HUES64 (cell line): ENCODE measurements around the gene MYL2. TPM values are rescaled to one million over a fixed set of nuclear protein-coding genes. Genes with fewer than 3 reads are reported as not detected.
"Not testable (repeated sequence)": the region's sequence is repeated elsewhere in the genome, so short reads cannot be mapped to it uniquely, and the experiment has no call there.

Source experiments
- H3K27ac ChIP-seq: 2 replicates; pipeline ENCODE4 v1.7.0; 2013; ENCODE audit warnings: low read depth, low read length, inconsistent platforms
- H3K27me3 ChIP-seq: 2 replicates; pipeline ENCODE4 v1.6.1; 2013; ENCODE audit warnings: mild to moderate bottlenecking, low read length; ENCODE audit not compliant: insufficient read depth
- H3K36me3 ChIP-seq: 2 replicates; pipeline ENCODE4 v1.6.1; 2013; ENCODE audit warnings: mild to moderate bottlenecking, low read length; ENCODE audit not compliant: insufficient read depth
- H3K4me1 ChIP-seq: 2 replicates; pipeline ENCODE4 v1.6.1; 2013; ENCODE audit warnings: mild to moderate bottlenecking, low read length, moderate library complexity; ENCODE audit not compliant: insufficient read depth
- H3K4me3 ChIP-seq: 2 replicates; pipeline ENCODE4 v1.5.1; 2013; ENCODE audit warnings: mild to moderate bottlenecking, low read length, moderate library complexity
- H3K9ac ChIP-seq: 2 replicates; pipeline ENCODE4 v1.6.1; 2013; ENCODE audit warnings: mild to moderate bottlenecking, low read depth, low read length
- H3K9me3 ChIP-seq: 2 replicates; pipeline ENCODE4 v1.6.1; 2013; ENCODE audit warnings: low read depth, low read length; ENCODE audit not compliant: insufficient read depth
- WGBS: fragments of 150-250, 120-280 bp; methylation state at CpG from one replicate; pipeline ENCODE4 v1.1.7; 2013; ENCODE audit warnings: missing lambda C conversion rate; 5-methylcytosine and 5-hydroxymethylcytosine counted together
- polyA plus RNA-seq, 2 experiments: library from polyadenylated mRNA; stranded (reverse); fragments of 50-300 nt; gene quantifications; one replicate each; pipeline ENCODE4 v1.2.3, GENCODE V29; 2013

The MYL2 gene, protein sequence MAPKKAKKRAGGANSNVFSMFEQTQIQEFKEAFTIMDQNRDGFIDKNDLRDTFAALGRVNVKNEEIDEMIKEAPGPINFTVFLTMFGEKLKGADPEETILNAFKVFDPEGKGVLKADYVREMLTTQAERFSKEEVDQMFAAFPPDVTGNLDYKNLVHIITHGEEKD
- not detected for polyA plus RNA-seq (2013, experiment 1 of 2)
- not detected for polyA plus RNA-seq (2013, experiment 2 of 2)

DNA sequence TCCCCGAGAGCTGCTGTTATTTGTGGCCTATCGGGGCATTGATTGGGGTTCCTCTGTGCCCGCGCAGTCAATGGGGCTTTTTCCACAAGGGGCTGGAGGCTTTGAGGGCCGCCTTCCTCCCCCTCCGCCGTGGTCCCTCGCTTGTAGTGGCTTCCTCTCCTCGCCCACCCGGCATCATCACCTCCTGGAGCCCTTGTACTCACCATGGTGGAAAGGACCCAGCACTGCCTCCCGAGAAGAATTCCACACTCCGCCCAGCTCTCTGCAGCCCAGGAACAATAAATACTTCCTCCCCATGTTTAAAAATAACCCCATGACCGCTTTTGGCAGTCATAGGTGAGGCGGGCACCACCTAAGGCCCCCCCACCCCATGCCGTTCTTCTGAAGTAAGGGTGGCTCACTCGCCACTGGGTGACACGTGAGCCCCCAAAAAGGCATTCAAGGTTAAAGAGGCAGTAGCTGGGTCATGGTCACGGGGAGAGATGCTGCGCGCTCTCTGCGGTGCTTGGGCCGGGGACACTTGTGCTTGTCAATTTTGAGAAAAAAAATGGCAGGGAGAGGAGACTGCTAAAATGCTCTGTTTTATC is at the start of gene MYL2:
MYL2 (minus strand) TSS at position 256 of the 587 bp plus-strand sequence; CDS start at position 206, 50 bp downstream.
- Histone ChIP-seq H3K4me3 (no peak within 1 kb of the TSS), H3K27ac (no peak within 1 kb of the TSS; the same call in 1 of the 2 replicates), H3K9ac (no peak within 1 kb of the TSS), H3K4me1 (peaks cover 27% of the 10 kb centered on the region), H3K27me3 (no peaks in the 10 kb centered on the region), H3K36me3 (no peaks in the 10 kb centered on the region), H3K9me3 (no peaks in the 10 kb centered on the region)
- WGBS, result 89% methylated on average over 22 of the region's 22 CpGs

DNA sequence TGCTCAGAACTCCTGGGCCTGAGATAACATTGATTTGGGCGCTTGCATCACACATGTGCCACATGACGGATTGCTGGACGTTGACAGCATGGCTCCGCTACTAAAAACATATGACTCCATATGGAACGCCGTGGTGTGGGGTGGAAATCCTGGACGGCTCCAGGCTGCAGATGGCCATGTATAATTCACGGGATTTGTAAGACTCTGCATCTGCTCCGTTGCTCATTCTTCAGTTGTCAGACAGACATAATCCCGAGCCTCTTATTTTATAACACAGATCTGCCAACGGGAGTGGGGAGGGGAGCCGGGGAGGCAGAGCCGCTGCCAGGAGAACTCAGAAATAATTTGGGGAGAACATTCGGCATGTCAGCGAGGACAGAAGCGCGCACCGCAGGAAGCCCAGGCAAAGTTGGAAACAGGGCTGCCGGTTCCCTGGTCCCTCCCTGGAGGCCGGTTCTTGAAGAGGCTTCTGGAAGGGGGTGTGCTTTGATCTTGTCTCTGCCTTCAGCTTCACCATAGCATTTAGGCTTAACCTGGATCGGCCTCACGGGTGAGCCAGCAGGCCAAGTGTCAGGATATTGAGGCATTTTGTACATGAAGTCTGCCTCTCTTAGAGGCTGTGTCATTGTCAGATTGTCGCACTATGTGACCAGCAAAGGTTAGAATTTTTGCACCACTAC is 45.8 kb upstream of the MYL2 start:
- H3K36me3 ChIP-seq, result no peaks in the 10 kb centered on the region
- no peak overlapping the region for H3K27ac ChIP-seq
- no peak overlapping the region for H3K9ac ChIP-seq
- H3K27me3 ChIP-seq, result no peaks in the 10 kb centered on the region
- no peak overlapping the region for H3K4me3 ChIP-seq
- 91% methylated on average over 23 of the region's 23 CpGs for whole genome bisulfite sequencing
- H3K9me3 ChIP-seq, result no peaks in the 10 kb centered on the region
- no peaks in the 10 kb centered on the region for H3K4me1 ChIP-seq

DNA sequence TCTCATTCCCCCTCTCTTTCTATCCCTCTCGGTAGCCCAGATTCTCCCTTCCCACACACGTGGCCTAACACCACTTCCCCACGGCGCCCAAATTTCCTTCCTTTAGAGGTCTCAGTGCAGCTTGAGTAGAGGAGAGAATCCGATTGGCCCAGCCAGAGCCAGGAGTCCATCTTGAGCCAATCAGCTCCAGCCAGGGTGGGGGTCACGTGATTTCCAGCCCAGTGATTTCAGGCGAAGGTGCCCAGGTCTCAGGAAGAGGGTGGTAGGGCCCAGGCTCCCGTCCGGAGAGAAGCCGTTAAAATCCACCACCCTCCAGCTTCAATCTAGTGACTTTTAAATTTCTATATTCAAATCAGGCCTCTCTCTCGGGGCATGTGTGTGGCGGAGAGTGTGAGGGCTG is 45.2 kb upstream of the MYL2 start:
- no peaks in the 10 kb centered on the region for H3K4me1 ChIP-seq
- WGBS, result 89% methylated on average over 12 of the region's 12 CpGs
- no peak overlapping the region for H3K27ac ChIP-seq
- no peaks in the 10 kb centered on the region for H3K36me3 ChIP-seq
- no peak overlapping the region for H3K9ac ChIP-seq
- H3K9me3 ChIP-seq, result no peaks in the 10 kb centered on the region
- H3K4me3 ChIP-seq, result no peak overlapping the region
- no peaks in the 10 kb centered on the region for H3K27me3 ChIP-seq

DNA sequence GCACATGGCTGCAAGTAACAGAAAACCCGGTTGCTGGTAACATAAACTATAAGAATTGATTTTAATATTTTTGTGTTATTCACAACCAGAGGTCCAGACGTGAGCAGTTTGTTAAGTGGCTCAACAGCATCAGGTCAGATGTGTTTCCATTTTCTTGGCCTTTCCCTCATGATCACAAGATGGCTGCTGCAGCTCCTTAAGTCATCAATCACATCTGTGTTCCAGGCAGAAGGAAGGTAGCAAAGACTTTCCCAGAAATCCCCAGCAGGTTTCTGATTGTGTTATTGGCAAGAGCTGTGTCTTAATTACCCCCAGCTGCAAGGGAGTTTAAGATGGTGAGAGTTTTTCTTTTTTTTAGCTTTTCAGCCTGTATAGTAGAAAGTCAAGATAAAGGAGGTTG is 40.4 kb upstream of the MYL2 start:
- Histone ChIP-seq H3K9me3 (no peaks in the 10 kb centered on the region), H3K27ac (no peak overlapping the region), H3K9ac (no peak overlapping the region), H3K4me1 (no peaks in the 10 kb centered on the region), H3K36me3 (no peaks in the 10 kb centered on the region), H3K4me3 (no peak overlapping the region), H3K27me3 (no peaks in the 10 kb centered on the region)
- 87% methylated on average over 2 of the region's 2 CpGs for WGBS

DNA sequence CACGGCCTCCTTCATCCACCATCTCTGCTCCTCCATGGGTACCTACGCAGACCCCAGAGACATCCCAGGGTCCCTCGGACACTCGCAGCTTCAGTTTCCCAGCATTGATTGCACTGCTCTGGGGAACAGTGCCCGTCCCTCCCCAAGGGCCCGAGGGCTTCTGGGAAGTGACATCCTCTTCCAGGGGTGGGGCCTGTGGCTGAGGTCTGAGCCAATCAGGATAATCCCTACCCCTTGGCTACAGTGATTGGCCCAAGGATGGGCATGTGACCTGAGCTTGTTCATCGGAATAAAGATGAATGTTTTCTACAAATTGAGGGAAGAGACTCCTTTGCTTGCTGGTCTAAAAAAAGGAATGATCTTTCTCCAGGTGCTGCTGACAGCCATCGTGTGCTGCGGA is 37.3 kb upstream of the MYL2 start:
- no peaks in the 10 kb centered on the region for H3K4me1 ChIP-seq
- WGBS, result 95% methylated on average over 9 of the region's 9 CpGs
- no peaks in the 10 kb centered on the region for H3K27me3 ChIP-seq
- H3K36me3 ChIP-seq, result no peaks in the 10 kb centered on the region
- H3K9me3 ChIP-seq, result peaks cover under 1% of the 10 kb centered on the region; the same call in 1 of the 2 replicates
- H3K27ac ChIP-seq, result no peak overlapping the region
- no peak overlapping the region for H3K4me3 ChIP-seq
- H3K9ac ChIP-seq, result no peak overlapping the region

DNA sequence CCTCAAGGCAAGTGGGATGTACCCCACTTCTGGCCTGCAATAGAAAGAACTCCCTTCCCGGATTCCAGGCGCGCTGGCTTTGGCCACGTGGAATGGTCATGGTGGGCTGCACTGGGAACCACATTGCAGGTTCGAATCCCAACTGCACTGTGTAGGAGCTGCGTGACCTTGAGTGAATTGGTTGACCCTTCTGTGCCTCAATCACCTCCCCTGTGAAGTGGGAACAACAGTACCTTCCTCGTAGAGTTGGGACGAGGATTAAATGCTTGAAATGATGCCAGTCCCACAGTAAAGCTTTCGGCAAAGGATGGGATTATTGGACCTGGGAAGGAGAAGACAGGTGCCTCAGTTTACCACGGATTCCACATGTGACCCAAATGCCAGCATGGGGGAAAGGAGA is 36.8 kb upstream of the MYL2 start:
- Histone ChIP-seq H3K27me3 (no peaks in the 10 kb centered on the region), H3K4me1 (no peaks in the 10 kb centered on the region), H3K4me3 (no peak overlapping the region), H3K27ac (no peak overlapping the region), H3K36me3 (no peaks in the 10 kb centered on the region), H3K9me3 (peaks cover 4% of the 10 kb centered on the region), H3K9ac (no peak overlapping the region)
- WGBS, result 96% methylated on average over 10 of the region's 10 CpGs

DNA sequence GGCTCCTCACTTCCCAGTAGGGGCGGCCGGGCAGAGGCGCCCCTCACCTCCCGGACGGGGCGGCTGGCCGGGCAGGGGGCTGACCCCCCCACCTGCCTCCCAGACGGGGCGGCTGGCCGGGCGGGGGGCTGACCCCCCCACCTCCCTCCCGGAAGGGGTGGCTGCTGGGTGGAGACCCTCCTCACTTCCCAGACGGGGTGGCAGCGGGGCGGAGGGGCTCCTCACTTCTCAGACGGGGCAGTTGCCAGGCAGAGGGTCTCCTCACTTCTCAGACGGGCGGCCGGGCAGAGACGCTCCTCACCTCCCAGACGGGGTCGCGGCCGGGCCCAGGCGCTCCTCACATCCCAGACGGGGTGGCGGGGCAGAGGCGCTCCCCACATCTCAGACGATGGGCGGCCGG is 30.5 kb upstream of the MYL2 start:
- H3K9ac ChIP-seq, H3K36me3 ChIP-seq, H3K27me3 ChIP-seq, H3K27ac ChIP-seq, H3K4me1 ChIP-seq, H3K4me3 ChIP-seq: not testable (repeated sequence)
- WGBS, result 96% methylated on average over 23 of the region's 31 CpGs
- H3K9me3 ChIP-seq, result peaks cover 25% of the 10 kb centered on the region

DNA sequence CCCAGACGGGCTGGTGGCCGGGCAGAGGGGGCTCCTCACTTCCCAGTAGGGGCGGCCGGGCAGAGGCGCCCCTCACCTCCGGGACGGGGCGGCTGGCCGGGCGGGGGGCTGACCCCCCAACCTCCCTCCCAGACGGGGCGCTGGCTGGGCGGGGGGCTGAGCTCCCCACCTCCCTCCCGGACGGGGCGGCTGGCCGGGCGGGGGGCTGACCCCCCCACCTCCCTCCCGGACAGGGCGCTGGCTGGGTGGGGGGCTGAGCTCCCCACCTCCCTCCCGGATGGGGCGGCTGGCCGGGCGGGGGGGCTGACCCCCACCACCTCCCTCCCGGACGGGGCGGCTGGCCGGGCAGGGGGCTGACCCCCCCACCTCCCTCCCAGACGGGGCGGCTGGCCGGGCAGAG is 30.1 kb upstream of the MYL2 start:
- H3K9ac ChIP-seq, H3K27me3 ChIP-seq, H3K36me3 ChIP-seq, H3K27ac ChIP-seq, H3K4me1 ChIP-seq, H3K4me3 ChIP-seq: not testable (repeated sequence)
- H3K9me3 ChIP-seq, result peaks cover 29% of the 10 kb centered on the region
- WGBS, result 98% methylated on average over 20 of the region's 31 CpGs

DNA sequence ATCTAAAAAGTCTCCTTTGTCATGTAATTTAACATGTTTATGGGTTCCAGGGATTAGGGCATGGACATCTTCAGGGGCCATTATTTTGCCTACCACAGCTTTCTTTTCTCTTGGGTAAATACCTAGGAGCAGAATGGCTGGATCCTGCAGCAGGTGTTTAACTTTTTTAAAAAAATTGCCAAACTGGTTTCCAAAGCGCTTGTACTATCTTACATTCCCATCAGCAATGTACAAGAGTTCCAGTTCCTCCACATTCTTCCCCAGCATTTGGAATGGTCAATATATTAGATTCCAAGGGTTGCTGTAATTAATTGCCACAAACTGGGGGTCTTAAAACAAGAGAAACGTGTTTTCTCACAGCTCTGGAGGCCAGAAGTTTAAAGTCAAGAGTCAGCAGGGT is 27.7 kb upstream of the MYL2 start:
- Histone ChIP-seq H3K27me3 (no peaks in the 10 kb centered on the region), H3K4me3 (no peak overlapping the region), H3K9me3 (peaks cover 36% of the 10 kb centered on the region), H3K36me3 (peaks cover 6% of the 10 kb centered on the region; the same call in 1 of the 2 replicates), H3K9ac (no peak overlapping the region), H3K4me1 (no peaks in the 10 kb centered on the region), H3K27ac (no peak overlapping the region)
- 92% methylated on average over 2 of the region's 2 CpGs for WGBS

DNA sequence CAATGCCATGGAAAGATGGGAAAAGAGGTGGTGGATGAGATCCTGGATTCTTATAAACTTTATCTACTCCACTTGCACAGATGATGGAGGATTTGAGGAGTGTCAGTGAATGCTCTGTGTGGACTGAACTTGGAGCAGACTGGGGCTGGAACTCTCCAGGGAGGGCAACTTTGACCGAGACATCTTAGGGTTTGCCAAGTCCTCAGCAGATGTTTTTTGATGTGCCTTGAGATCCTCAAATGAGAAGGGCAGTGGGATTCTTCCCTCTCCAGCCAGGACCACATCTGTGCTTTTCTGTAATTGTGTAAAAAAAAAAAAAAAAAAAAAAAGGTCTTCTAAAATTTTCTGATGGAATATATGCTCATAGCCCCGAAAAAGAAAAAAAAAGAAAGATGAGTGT is 23.0 kb upstream of the MYL2 start:
- no peaks in the 10 kb centered on the region for H3K27me3 ChIP-seq
- H3K4me1 ChIP-seq, result peaks cover 8% of the 10 kb centered on the region; the same call in 1 of the 2 replicates
- H3K9ac ChIP-seq, result no peak overlapping the region
- peaks cover 26% of the 10 kb centered on the region for H3K9me3 ChIP-seq
- no peak overlapping the region for H3K4me3 ChIP-seq
- 92% methylated on average over 1 of the region's 2 CpGs for WGBS
- H3K27ac ChIP-seq, result no peak overlapping the region
- peaks cover 9% of the 10 kb centered on the region; the same call in 1 of the 2 replicates for H3K36me3 ChIP-seq

DNA sequence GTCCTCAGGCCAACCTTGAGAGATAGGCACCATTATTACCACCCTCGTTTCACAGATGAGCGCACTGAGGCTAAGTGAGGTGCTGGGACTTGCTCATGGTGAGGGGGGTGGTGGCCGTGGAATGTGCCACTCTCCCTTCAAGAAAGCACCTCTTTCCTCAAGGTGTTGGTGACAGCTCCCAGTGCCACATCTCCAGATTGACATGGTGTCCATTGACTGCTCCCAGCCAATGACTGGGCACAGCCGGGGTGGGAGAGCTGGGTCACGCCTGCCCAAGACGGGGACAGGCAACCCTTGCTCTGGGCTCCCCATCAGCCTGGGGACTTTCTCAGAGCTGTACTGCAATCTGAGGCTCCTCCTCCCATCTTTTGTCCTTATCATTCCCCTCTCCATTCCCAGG is 21.0 kb upstream of the MYL2 start:
- Histone ChIP-seq H3K9me3 (peaks cover 16% of the 10 kb centered on the region), H3K9ac (no peak overlapping the region), H3K27me3 (no peaks in the 10 kb centered on the region), H3K27ac (no peak overlapping the region), H3K4me3 (no peak overlapping the region), H3K36me3 (peaks cover 9% of the 10 kb centered on the region; the same call in 1 of the 2 replicates), H3K4me1 (peaks cover 16% of the 10 kb centered on the region)
- WGBS, result 97% methylated on average over 6 of the region's 6 CpGs
